ENCODE results near the gene LMTK3.

LMTK3 gene

GRCh38 chr19:48456864-48457263 lies 54.8 kb downstream of the LMTK3 start:
- TF ChIP-seq SPI1 (IDR thresholded peaks at IDR 0.05; ENCODE audit: borderline replicate concordance, low read depth) (no peak), POLR2AphosphoS5 (IDR thresholded peaks at IDR 0.05; ENCODE audit: low read depth) (no peak), GABPA (IDR thresholded peaks at IDR 0.05; ENCODE audit: low read depth) (no peak), REST (IDR thresholded peaks at IDR 0.05; ENCODE audit: insufficient replicate concordance, low read depth) (no peak)
- TF ChIP-seq, protein P1, sequence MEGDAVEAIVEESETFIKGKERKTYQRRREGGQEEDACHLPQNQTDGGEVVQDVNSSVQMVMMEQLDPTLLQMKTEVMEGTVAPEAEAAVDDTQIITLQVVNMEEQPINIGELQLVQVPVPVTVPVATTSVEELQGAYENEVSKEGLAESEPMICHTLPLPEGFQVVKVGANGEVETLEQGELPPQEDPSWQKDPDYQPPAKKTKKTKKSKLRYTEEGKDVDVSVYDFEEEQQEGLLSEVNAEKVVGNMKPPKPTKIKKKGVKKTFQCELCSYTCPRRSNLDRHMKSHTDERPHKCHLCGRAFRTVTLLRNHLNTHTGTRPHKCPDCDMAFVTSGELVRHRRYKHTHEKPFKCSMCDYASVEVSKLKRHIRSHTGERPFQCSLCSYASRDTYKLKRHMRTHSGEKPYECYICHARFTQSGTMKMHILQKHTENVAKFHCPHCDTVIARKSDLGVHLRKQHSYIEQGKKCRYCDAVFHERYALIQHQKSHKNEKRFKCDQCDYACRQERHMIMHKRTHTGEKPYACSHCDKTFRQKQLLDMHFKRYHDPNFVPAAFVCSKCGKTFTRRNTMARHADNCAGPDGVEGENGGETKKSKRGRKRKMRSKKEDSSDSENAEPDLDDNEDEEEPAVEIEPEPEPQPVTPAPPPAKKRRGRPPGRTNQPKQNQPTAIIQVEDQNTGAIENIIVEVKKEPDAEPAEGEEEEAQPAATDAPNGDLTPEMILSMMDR (IDR thresholded peaks at IDR 0.05; ENCODE audit: insufficient read depth, low read length): no peak
- Histone ChIP-seq H3K27ac (replicated peaks) (no peak overlapping the region), H3K4me3 (replicated peaks; ENCODE audit: insufficient read depth, low read length) (no peak overlapping the region), H3K27me3 (ENCODE audit: insufficient read depth, poor library complexity, severe bottlenecking) (no peaks in the 10 kb centered on the region)
- no peak for DNase-seq (ENCODE audit: low read depth in 1 of 2, low spot score in 1 of 2)

- Histone ChIP-seq H3K27me3 (ENCODE audit: insufficient read depth, poor library complexity, severe bottlenecking) (no peaks in the 10 kb centered on the region), H3K4me3 (replicated peaks; ENCODE audit: insufficient read depth, low read length) (no peak overlapping the region), H3K27ac (replicated peaks) (no peak overlapping the region)
- TF ChIP-seq, protein P1 (IDR thresholded peaks at IDR 0.05; ENCODE audit: insufficient read depth, low read length): no peak
- no peak for DNase-seq (ENCODE audit: low read depth in 1 of 2, low spot score in 1 of 2)
Observed at GRCh38 chr19:48455908-48456562, 55.6 kb downstream of the LMTK3 start.

GRCh38 chr19:48455171-48455907 lies 56.3 kb downstream of the LMTK3 start, which contains the start of gene KCNJ14:
Gene KCNJ14 (plus strand): TSS chr19:48455574. CDS start chr19:48461725, 6,151 bp downstream.
- no peak within 1 kb of the TSS for H3K27ac ChIP-seq (replicated peaks)
- no peak for TF ChIP-seq GABPA (IDR thresholded peaks at IDR 0.05; ENCODE audit: low read depth)
- TF ChIP-seq, protein P1 (IDR thresholded peaks at IDR 0.05; ENCODE audit: insufficient read depth, low read length): no peak
- TF ChIP-seq SPI1 (IDR thresholded peaks at IDR 0.05; ENCODE audit: borderline replicate concordance, low read depth): no peak
- no peak for TF ChIP-seq POLR2AphosphoS5 (IDR thresholded peaks at IDR 0.05; ENCODE audit: low read depth)
- TF ChIP-seq REST (IDR thresholded peaks at IDR 0.05; ENCODE audit: insufficient replicate concordance, low read depth): no peak

More at GRCh38 chr19:48455171-48455907, 56.3 kb downstream of the LMTK3 start, which contains the start of gene KCNJ14:
- no peaks in the 10 kb centered on the region for H3K27me3 ChIP-seq (ENCODE audit: insufficient read depth, poor library complexity, severe bottlenecking)
- DNase-seq (ENCODE audit: low read depth in 1 of 2, low spot score in 1 of 2): no peak
- H3K4me3 ChIP-seq (replicated peaks; ENCODE audit: insufficient read depth, low read length): no peak within 1 kb of the TSS
